ENCODE results near the gene EMCN.

The EMCN gene

GRCh38 chr4:100508691-100509090, 9.1 kb downstream of the EMCN start:
- Histone ChIP-seq H3K9me3 (no peaks in the 10 kb centered on the region), H3K27ac (no peak overlapping the region), H3K4me1 (peaks cover 0 to 14% (median 0%) of the 10 kb centered on the region in 4 donors), H3K27me3 (no peaks in the 10 kb centered on the region), H3K36me3 (no peaks in the 10 kb centered on the region), H3K4me3 (no peak overlapping the region)
- intact Hi-C loops (cut with DNase I; ENCODE audit: low total_unique reads): no loop called here
- no peak for TF ChIP-seq CTCF (IDR thresholded peaks at IDR 0.05)
- no peak for DNase-seq

DNA sequence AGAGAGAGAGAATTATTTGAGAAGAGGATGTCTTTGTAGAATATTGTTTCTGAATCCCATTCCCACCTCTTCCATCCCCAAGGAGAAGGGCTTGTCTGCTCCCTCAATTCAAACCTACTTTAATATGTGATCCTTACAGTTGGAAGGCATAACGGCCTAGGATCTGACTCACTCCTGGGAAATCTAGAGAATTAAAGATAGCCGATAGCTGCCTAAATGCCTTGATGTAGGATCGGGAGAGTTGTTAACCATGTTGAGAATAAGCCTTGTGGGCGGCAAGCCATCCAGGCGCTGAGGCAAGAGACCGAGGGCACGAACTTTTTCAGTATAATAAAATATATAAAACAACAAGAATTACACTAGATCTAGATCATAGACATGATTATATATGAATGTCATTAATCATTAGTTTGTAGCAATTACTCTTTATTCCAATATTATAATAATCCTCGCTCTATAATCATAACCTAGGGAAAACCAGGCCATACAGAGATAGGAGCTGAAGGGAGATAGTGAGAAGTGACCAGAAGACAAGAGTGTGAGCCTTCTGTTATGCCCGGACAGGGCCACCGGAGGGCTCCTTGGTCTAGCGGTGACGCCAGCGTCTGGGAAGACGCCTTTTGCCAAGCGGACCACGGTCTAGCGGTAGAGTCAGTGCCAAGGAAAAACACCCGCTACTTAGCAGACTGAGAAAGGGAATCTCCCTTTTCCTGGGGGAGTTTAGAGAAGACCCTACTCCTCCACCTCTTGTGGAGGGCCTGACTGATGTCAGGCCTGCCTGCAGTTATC, 13.5 kb downstream of the EMCN start:
- no peak for DNase-seq

DNA sequence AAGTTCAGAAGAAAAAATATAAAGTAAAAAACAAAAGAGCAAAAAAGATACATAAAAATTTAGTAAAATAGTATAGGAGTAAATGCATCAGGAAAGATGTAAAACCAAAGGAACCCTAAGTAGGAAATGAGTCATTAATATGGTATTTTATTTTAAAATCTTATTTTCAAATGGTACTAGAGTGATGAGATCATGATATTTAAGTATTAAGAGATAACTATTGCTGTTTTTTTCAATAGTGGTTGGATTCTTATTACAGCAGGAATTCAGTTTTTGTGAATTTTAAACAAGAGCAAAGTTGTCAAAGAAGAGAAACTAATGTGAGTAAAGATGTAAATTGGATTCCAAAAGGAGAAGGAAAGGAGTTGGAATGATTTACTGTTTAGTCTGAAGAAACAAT, 20.0 kb downstream of the EMCN start:
- no peaks in the 10 kb centered on the region for H3K36me3 ChIP-seq
- H3K27ac ChIP-seq: no peak overlapping the region
- H3K27me3 ChIP-seq: no peaks in the 10 kb centered on the region
- DNase-seq: no peak
- H3K4me3 ChIP-seq: no peak overlapping the region
- no peaks in the 10 kb centered on the region for H3K9me3 ChIP-seq
- TF ChIP-seq CTCF (IDR thresholded peaks at IDR 0.05): no peak
- H3K4me1 ChIP-seq: peaks cover 0 to 6% (median 0%) of the 10 kb centered on the region in 4 donors
- intact Hi-C loops (cut with DNase I; ENCODE audit: low total_unique reads): no loop called here

More for the DNA sequence above, 13.5 kb downstream of the EMCN start:
- intact Hi-C loops (cut with DNase I; ENCODE audit: low total_unique reads): no loop called here
- no peak for TF ChIP-seq CTCF (IDR thresholded peaks at IDR 0.05)
- no peak overlapping the region for H3K4me3 ChIP-seq
- no peaks in the 10 kb centered on the region for H3K36me3 ChIP-seq
- no peaks in the 10 kb centered on the region for H3K9me3 ChIP-seq
- H3K27me3 ChIP-seq: no peaks in the 10 kb centered on the region
- H3K4me1 ChIP-seq: peaks cover 0 to 18% (median 0%) of the 10 kb centered on the region in 4 donors
- H3K27ac ChIP-seq: no peak overlapping the region

- DNase-seq: no peak
- Histone ChIP-seq H3K4me3 (no peak overlapping the region), H3K27me3 (no peaks in the 10 kb centered on the region), H3K27ac (no peak overlapping the region), H3K36me3 (no peaks in the 10 kb centered on the region), H3K9me3 (peaks cover 0 to 13% (median 0%) of the 10 kb centered on the region in 3 donors), H3K4me1 (no peaks in the 10 kb centered on the region)
- no peak for TF ChIP-seq CTCF (IDR thresholded peaks at IDR 0.05)
- intact Hi-C loops (cut with DNase I; ENCODE audit: low total_unique reads): no loop called here
Observed at GRCh38 chr4:100495074-100495473, 22.7 kb downstream of the EMCN start.

DNA sequence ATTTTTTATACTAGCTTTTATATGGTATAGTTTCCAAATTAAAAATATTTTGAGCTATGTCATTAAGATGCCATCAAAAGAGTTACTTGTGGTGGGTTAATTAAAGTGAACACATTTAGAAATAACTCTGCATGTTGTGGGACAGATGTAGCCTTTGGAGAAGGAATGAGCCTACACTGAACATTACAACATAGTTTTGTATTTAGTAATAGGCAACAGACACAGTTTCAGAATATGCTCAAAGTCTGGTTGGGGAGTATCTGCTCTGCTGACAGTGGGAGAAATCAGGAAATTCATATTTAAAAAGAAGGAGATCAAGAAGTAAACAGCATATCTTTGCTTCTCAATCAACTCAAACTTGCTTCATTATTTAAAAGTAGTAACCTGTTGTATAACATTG, 23.7 kb downstream of the EMCN start:
- Histone ChIP-seq H3K36me3 (no peaks in the 10 kb centered on the region), H3K27me3 (no peaks in the 10 kb centered on the region), H3K9me3 (peaks cover 0 to 13% (median 0%) of the 10 kb centered on the region in 3 donors), H3K27ac (no peak overlapping the region), H3K4me3 (no peak overlapping the region), H3K4me1 (no peaks in the 10 kb centered on the region)
- no peak for DNase-seq
- intact Hi-C loops (cut with DNase I; ENCODE audit: low total_unique reads): no loop called here
- TF ChIP-seq CTCF (IDR thresholded peaks at IDR 0.05): no peak
